ENCODE results near the gene NUB1.

DNA sequence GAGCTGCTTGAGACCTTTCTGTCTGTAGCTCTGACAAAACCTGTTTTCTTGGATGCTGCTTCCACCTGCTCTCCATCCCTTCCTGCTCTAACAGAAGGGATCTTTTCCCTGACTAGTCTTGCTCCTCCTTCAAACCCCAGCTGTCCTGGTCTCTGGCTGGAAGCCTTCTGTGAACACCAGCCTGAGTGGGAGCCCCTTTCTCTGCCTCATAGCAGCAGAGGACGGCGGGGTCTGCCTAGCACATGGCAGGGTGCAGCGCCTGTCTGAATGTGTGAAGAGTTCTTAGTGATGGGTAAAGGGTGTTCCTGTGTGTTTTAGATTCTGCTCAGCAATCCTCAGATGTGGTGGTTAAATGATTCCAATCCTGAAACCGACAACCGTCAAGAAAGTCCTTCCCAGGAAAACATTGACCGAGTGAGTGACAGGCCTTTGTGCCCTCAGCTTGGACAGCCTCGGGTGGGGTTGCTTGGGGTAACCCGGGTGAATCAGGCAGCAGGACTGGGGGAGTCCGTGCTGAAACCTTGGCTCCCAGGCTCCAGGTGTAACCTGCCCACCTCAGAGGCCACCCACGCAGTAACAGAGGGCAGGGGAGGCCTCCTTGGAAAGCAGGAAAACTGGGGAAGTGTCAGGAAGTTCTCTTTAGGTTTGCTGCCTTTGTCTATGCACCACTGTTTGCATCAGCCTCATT is 34.1 kb downstream of the NUB1 start:
- TF ChIP-seq, protein P1, sequence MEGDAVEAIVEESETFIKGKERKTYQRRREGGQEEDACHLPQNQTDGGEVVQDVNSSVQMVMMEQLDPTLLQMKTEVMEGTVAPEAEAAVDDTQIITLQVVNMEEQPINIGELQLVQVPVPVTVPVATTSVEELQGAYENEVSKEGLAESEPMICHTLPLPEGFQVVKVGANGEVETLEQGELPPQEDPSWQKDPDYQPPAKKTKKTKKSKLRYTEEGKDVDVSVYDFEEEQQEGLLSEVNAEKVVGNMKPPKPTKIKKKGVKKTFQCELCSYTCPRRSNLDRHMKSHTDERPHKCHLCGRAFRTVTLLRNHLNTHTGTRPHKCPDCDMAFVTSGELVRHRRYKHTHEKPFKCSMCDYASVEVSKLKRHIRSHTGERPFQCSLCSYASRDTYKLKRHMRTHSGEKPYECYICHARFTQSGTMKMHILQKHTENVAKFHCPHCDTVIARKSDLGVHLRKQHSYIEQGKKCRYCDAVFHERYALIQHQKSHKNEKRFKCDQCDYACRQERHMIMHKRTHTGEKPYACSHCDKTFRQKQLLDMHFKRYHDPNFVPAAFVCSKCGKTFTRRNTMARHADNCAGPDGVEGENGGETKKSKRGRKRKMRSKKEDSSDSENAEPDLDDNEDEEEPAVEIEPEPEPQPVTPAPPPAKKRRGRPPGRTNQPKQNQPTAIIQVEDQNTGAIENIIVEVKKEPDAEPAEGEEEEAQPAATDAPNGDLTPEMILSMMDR (IDR thresholded peaks at IDR 0.05; ENCODE audit: low read length), result no peak
- no peak for TF ChIP-seq EZH2 (IDR thresholded peaks at IDR 0.05; ENCODE audit: borderline replicate concordance, low read length)
